NCI-H2171 (cell line): ENCODE data around the gene ADAM11.
"Not testable (repeated sequence)": the region's sequence is repeated elsewhere in the genome, so short reads cannot be mapped to it uniquely, and the experiment has no call there.

ENCODE experiments used
- DNase-seq: peaks from one replicate; lab custom pipeline; 2025; lab: John Stamatoyannopoulos, UW

Gene ADAM11

DNA sequence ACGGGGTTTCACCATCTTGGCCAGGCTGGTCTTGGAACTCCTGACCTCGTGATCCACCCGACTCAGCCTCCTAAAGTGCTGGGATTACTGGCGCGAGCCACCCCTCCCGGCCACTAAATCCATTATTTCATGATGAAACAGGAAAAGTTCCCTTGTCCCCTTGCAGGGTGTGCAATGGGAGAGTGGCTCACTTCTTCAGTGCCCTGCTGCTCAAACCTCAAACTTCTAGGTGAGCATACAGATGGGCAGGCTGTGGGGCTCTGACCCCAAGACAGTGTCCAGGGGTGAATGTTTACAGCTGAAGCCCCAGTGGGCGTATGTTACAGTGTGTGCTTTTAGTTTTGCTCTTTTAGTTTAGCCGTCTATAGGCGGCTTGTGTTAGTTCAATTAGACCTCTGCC is 36.6 kb downstream of the ADAM11 start:
- DNase-seq: no peak

DNA sequence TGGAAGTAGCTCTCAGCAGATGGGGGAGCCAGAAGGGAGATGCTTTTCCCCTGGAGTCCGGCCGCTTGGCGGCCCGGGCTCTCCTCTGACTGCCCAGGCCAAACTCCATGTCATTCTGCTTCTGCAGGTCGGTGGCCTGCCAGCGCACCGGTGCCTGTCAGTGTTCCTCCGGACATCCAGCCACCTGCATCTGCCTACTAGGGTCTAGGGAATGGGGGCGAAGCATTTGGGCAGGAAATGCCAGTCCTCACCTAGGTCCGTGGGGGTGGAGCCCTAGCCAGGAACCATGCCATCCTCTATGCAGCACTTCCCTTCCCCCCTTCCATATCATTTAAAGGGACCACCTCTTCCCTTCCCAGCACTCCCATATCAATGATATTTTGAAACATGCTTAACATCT is 37.1 kb downstream of the ADAM11 start:
- DNase-seq: no peak

DNA sequence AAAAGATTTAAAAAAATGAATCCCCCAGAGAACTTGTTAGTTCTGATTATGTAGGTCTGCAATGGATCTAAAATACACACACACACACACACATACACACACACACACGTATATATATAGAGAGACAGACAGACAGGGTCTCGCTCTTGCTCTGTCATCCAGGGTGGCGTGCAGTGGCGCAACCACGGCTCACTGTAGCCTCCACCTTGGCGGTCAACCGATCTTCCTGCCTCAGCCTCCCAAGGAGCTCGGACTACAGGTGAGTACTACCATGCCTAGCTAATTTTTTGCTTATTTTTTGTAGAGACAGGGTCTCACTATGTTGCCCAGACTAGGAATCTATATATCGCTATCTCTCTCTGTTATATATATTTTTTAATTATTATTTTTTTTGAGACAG is 37.9 kb downstream of the ADAM11 start:
- DNase-seq: no peak

DNA sequence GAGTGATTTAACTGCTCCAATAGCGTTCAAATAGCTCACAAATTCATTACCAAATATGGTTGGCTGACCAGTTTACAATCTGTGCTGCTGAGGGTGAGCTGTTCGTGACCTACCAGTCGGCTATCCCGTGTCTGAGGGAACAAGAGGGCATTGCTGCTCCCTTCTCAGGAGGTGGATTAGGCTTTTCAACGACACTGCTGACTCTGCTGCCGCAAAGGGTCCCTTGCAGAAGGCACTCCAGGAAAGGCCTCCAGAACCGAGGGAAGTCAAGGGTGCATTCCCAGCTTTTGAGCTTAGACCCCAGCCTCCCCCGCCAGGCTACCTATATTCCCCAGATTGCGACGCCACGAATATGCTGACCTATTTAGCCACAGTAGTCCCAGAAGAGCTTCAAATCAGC is 39.0 kb downstream of the ADAM11 start:
- DNase-seq: no peak

DNA sequence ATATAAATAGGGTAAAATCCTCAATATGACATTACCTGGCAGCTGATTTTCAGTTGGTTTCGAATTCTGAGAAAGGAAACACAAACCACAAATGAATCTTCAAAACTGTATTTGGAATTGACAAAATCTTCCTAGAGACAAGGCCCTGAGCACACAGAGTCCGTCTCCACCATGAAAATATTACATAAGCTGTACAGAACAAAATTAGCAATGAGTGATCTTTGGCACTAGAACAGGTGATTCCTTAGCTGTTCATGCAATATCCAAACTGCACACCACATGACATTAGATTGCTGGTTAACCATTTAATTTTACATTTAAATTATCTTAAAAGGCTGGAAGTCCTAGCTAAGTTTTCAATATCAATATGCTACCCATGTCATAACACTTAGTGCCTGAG is 39.6 kb downstream of the ADAM11 start:
- no peak for DNase-seq

DNA sequence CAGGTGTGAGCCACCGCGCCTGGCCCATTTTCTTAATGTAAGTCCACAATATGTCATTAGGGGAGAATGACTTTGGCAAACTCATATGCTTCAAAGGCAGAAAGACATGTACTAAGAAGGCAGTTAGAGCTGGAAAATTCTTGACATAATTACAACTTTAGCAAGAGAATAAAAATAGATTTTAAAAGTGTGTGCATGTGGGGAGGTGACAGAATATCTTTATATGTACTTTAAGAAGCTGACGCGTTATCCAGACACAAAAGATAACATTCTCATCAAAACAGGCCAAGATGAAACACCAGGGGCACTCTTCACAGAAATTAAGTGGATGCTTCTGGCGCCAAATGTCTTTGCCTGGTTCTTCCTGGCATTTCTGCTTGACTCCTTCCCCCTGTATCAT is 43.1 kb downstream of the ADAM11 start:
- no peak for DNase-seq

DNA sequence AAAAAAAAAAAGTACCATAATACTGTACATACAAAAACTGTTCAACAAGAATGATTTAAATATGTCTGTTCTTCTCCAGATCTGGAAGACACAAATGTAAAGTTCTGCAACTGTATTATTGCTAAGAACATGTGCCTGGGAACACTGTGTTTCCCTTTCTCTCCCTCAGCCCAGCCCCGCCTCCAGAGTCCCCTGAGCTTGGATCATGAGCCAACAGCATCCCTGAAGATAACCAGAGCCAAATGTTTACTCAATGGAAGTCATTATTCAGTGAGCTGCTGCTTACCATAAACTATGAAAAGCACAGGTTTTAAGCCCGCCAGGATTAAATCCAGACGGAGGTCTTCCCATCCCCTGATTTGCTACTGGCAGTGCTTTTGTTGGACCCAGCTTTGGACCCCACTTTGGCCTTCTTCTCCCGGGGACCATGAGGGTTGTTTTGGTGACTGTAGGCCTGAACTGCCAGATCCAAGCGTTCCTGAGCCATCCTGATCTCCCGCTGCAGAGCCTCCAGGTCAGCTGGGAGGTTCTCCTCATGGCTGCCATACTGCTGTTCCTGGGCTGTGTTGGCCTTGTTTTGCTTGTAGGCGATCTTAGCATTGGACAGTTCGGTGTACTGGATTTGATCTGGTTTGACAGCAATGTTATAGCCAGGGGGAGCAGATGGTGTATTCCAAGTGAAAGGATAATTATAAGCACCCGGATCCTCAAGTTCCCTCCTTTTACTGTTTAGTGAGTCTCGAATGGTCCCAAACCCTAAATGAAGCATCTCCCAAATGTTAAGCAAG is 45.7 kb downstream of the ADAM11 start:
- DNase-seq: no peak

DNA sequence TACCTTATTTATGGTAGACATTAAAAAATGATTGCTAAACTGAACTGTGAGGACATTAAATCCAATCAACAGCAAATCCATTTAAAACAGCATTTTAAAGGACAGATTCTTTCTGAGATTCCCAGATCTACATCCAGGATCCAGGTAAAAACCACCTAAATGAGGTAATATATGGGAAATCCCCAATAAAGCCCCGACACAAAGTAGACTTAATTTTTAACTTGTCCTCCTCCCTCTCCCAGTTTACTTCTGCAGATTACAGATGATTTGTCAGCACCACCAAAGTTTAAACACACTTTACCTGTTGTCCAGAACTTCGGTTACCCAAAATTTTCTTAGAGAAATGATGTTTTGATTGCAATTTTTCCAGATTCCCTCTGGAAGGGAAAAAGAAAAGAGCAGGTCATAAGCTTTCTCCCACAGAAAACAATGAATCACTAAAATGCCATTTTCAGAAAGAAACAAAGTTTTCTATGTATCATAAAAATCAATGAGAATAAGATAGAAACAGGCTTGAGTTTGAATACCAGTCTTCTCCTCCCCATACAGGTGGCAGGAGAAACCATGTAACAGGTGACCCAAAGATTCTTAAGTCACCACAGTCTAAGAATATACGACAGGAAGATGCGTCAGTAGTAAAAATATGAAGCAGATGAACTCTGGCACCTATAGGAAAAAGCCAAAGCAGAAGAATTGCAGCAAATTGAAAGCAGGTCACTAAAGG is 48.5 kb downstream of the ADAM11 start:
- DNase-seq: no peak

GRCh38 chr17:44807817-44808155 is 49.0 kb downstream of the ADAM11 start:
- DNase-seq: peak; percentile 95

DNA sequence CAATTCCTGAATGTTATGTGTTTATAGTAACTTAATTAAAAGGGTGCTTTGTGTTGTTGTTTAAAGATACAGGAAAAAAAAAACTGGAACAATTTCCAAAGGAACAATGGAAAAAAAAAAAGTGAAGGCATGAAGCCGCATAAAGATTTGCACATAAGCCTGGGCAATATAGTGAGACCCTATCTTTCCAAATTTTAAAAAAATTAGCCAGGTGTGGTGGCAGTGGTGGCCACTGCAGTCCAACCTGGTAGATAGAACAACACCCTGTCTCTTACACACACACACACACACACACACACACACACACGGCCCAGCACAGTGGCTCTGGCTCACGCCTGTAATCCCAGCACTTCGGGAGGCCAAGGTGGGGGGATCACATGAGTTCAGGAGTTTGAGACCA is 49.4 kb downstream of the ADAM11 start:
- no peak for DNase-seq

DNA sequence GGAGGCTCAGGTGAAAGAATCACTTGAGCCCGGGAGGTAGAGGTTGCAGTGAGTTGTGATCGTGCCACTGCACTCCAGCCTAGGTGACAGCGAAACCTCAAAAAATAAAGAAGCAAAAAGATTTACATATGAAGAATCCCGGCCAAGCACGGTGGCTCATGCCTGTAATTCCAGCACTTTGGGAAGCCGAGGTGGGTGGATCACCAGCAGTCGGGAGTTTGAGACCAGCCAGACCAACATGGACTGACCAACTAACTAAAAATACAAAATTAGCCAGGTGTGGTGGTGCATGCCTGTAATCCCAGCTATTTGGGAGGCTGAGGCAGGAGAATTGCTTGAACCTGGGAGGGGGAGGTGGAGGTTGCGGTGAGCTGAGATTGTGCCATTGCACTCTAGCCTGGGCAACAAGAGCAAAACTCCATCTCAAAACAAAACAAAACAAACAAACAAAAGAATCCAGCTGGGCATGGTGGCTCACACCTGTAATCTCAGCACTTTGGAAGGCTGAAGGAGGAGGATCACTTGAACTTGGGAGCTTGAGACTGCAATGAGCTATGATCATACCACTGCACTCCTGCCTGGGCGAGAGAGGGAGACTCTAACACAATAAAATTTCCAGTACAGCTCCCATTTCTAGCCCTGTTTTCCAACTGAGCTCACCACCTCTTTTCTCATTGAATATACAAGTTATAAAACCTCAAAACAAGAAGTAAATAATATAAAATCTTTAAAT is 50.0 kb downstream of the ADAM11 start:
- DNase-seq: not testable (repeated sequence)

DNA sequence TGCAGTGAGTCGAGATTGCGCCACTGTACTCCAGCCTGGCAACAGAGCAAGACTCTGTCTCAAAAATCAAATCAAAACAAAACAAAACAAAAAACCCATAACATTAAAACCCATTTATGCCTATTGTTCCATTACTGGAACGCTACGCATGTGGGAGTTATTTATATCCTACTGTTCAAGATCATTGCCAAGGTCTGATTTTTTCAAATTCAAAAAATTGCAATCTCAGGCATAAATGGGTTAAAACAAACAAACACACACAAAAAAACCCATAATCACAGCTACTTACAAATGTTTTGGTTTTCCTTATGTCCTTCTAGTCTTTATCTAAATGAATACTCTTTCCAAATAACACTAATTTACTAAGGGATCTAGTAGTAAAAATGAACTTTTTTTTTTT is 53.5 kb downstream of the ADAM11 start:
- DNase-seq: no peak

GRCh38 chr17:44818508-44818907 is 59.7 kb downstream of the ADAM11 start:
- not testable (repeated sequence) for DNase-seq

DNA sequence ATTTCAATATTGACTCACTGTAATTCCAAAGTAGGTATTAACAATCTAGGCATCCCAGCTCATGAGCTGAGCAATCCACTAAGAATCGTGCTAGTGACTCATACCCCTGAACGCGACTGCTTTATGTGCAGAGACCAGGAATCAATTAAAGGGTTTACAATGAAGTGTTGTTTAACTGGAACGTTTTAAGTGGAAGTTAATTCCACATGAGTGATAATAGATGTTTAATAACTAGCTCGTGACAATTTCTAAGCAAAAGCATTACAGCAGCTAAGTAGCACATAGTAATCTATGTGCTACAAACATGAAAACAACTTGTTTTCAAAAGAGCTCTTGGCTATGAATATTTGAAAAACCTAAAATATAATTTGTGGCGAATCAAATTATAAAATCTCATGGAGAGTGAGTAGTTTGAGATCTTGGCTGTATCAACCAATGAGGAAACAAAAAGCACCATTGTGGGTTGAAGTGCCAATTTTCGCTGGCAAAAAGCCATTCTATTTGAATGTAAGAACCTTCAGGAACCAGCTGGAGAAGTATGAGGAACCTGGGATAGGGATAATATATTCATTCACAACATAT is 61.9 kb downstream of the ADAM11 start:
- peak; percentile 68 for DNase-seq

DNA sequence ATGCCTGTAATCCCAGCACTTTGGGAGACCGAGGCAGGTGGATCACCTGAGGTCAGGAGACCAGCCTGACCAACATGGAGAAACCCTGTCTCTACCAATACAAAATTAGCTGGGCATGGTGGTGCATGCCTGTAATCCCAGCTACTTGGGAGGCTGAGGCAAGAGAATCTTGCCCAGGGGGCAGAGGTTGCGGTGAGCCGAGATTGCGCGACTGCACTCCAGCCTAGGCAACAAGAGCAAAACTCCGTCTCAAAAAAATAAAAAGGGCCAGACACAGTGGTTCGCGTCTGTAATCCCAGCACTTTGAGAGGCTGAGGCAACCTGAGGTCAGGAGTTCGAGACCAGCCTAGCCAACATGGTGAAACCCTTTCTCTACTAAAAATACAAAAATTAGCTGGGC is 66.4 kb downstream of the ADAM11 start:
- not testable (repeated sequence) for DNase-seq

DNA sequence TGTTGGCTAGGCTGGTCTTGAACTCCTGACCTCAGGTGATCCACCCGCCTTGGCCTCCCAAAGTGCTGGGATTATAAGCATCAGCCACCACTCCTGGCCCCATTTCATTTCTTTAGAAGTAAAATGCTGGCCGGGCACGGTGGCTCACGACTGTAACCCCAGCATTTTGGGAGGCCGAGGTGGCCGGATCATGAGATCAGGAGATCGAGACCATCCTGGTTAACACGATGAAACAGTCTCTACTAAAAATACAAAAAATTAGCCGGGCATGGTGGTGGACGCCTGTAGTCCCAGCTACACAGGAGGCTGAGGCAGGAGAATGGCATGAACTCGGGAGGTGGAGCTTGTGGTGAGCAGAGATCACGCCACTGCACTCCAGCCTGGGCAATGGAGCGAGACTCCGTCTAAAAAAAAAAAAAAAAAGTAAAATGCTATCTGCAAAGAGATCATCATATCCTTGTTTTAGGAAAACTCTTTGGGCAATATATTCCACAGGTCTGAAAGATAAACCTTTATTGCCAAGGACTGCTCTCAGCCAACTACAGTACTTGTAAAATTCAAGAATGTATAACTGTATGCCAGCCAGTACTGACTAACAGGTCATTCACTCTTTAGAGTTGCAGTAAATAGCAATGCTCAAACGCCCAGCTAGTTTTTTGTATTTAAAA is 67.5 kb downstream of the ADAM11 start:
- no peak for DNase-seq

GRCh38 chr17:44827863-44828262 is 69.1 kb downstream of the ADAM11 start:
- no peak for DNase-seq

- no peak for DNase-seq
Measured at GRCh38 chr17:44828919-44829522, 70.2 kb downstream of the ADAM11 start.

- peak; percentile 49 for DNase-seq
Measured at GRCh38 chr17:44829523-44830358, 71.0 kb downstream of the ADAM11 start, which contains the start of gene GJC1. Gene GJC1 (minus strand): TSS chr17:44830287. CDS start chr17:44805817, 24,470 bp downstream.
